Retinal pigment epithelial cell (primary cell): Measurements from ENCODE around the gene BST2.

Source experiments
- DNase-seq: peaks from one replicate; pipeline ENCODE4 v3.0.0-alpha.2; 2010; ENCODE audit warnings: low read depth
- H3K4me3 ChIP-seq: 2 replicates; pipeline ENCODE4 v1.5.1; 2011; ENCODE audit warnings: mild to moderate bottlenecking, low read length, control low read depth, moderate library complexity
- TF ChIP-seq, protein P1 (sequence below): conservative IDR thresholded peaks from 2 replicates; pipeline ENCODE4 v1.5.1; 2011; ENCODE audit warnings: low read depth, low read length, control low read depth, inconsistent platforms

BST2 gene

DNA sequence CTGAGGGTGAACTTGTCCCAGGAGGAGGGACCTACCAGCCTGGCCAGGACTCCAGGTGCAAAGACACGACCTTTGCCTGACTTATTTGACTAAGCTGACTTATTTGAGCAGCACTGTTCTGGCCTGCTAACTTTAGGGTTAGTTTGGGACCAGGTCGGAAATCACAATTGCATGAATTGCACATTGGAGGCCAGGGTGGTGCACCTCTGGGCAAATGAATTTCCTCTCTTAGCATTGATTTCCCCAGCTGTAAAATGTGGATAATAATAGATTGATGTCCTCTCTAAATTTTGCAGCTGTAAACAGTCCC, 1.4 kb upstream of the BST2 start:
- no peak overlapping the region for H3K4me3 ChIP-seq
- TF ChIP-seq, protein P1, sequence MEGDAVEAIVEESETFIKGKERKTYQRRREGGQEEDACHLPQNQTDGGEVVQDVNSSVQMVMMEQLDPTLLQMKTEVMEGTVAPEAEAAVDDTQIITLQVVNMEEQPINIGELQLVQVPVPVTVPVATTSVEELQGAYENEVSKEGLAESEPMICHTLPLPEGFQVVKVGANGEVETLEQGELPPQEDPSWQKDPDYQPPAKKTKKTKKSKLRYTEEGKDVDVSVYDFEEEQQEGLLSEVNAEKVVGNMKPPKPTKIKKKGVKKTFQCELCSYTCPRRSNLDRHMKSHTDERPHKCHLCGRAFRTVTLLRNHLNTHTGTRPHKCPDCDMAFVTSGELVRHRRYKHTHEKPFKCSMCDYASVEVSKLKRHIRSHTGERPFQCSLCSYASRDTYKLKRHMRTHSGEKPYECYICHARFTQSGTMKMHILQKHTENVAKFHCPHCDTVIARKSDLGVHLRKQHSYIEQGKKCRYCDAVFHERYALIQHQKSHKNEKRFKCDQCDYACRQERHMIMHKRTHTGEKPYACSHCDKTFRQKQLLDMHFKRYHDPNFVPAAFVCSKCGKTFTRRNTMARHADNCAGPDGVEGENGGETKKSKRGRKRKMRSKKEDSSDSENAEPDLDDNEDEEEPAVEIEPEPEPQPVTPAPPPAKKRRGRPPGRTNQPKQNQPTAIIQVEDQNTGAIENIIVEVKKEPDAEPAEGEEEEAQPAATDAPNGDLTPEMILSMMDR: no peak
- DNase-seq: no peak

DNA sequence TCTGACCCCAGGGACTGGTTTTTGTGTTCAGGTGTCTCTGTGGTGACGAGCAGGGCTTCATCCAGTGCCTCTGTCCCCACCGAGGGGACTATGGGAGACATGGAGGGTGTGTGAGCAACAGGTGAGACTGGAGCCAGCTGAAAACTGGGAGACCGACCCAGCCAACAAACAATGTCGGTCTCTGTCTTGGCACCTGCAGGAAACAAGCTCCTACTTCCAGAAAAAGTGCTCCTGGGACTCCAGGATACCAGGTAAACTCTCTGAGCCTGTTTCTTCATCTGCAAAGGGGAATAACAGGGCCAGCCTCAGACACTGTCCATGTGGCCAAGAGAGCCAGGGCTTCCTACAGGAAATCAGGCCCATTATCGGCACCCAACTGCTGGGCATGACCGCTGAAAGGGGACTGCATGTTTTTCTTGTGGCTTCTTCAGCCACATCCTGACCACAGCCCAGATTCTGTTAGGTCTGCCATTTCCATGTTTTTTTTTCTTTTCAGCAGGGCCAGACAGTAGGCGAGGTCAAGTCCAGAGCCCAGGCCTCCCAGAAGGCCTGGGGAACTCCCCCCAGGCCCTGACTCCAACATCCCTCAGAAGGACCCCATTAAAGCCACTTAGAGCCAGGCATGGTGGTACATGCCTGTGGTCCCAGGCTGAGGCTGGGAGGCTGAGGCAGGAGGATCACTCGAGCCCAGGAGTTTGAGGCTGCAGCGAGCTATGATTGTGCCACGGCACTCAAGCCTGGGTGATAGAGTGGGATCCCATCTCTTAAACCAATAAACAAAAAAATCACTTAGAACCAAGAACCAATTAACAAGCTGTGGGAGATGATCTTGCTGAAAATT, 836 bp upstream of the BST2 start:
- H3K4me3 ChIP-seq: no peak overlapping the region
- TF ChIP-seq, protein P1: no peak
- DNase-seq: no peak

DNA sequence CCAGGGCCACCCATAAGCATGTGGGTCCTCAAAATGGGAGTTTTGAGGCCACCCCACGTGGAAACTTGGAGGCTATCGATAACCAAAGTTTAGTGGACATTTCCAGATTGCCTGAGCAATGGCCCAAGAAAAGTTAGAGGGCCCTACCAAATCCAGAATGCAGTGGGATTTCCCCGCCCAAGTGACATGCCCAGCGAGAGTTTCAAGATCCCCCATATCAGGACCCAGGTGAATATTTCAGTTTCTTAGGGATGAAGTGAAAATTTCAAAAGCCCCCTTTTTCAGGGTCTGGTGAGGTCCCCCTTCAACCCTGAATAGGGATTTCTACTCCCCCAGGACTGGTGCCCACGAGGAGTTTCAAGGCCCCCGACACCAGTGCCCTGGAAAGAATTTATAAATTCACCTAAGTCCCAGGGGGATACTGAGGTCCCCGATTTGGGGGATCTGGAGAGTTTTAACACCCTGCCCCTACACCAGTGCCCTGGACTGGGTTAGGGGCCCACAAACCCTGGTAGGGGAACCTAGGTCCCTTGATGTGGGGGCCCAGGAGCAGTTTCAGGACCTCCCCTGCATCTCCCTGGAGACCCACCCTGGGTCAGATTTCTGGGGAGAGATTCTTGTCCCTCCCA, 695 bp downstream of the BST2 start:
- H3K4me3 ChIP-seq: no peak overlapping the region
- no peak for DNase-seq
- TF ChIP-seq, protein P1: no peak

DNA sequence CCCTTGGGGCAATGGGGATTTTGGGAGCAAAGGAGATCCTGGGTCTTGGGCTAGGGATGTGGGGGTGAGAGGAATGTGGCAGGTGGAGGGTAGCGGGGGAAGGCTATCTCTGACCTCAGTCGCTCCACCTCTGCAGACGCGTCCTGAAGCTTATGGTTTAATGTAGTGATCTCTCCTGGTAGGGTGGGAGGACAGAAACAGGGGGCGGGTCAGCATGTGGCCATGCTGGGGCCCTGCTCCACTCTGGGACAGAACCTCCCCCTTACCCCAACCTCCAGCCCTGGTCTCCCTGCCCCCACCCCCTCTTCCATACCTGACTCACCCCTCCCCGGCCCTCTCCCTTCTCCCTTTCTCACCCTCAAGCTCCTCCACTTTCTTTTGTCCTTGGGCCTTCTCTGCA, 1.4 kb downstream of the BST2 start:
- TF ChIP-seq, protein P1: no peak
- H3K4me3 ChIP-seq: no peak overlapping the region
- DNase-seq: no peak

DNA sequence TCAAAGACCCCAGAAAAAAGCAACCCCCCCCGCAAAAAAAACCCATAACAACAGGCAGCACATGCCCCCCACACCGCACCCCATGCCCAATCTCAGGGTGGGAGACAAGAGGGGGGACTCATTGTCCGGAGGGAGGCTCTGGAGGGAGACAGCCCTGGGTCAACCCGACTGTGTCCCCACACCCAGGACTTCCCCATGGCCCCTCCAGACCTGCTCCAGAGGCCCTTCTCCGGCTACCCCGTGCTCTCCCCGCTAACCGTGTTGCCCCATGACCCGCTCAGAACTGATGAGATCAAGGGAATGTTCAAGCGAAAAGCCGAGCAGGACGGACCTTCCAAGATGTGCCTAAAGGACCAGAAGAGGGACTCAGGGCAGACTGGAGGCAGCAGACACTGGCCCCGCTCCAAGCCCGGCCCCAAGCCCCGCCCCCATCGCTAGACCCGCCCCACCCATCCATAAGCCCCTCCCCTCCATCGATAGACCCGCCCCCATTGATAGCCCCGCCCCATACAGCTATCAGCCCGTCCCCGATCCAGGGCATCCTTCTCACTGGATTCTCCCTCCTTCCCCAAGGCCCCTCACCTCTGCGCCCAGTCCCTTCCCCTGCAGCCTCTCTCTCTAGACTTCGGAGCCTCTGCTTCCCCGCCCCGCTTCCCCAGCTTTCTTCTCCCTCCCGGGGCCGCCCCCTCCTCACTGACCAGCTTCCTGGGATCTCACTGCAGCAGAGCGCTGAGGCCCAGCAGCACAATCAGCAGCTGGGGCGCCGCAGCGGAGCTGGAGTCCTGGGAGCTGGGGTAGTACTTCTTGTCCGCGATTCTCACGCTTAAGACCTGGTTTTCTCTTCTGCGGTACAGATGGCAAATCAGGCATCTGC, 2.2 kb downstream of the BST2 start:
- DNase-seq: no peak
- H3K4me3 ChIP-seq: no peak overlapping the region
- TF ChIP-seq, protein P1: no peak

DNA sequence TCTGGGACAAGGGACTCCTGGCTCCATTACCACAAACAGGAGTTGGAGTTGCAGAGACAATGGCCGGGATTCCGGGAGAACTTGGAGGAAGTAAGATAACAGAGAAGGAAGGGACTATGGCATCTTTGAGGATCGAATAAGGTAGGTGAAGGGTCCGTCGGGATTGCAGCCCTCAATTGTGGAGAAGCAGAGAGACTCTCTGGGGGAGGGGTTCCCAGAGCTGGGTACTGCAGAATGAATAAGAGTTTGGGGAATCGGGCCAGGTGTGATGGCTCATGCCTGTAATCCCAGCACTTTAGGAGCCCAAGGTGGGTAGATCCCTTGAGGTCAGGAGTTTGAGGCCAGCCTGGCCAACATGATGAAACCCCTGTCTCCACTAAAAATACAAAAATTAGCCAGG, 3.8 kb downstream of the BST2 start:
- no peak for DNase-seq
- no peak overlapping the region for H3K4me3 ChIP-seq
- TF ChIP-seq, protein P1: no peak
